ENCODE data around the gene FCRL4. TPM values are rescaled to one million over a fixed set of nuclear protein-coding genes. Genes with fewer than 3 reads are reported as not detected.

FCRL4 gene
- total RNA-seq, 1 experiment from 2014 or later = not detected

- Histone ChIP-seq H4K91ac (ENCODE audit: insufficient read length, low read depth, low read length) (no peak overlapping the region), H3K18ac (ENCODE audit: insufficient read length, low read depth, low read length) (no peak overlapping the region), H3K79me1 (ENCODE audit: insufficient read depth, low read depth, low read length, poor library complexity, severe bottlenecking) (no peaks in the 10 kb centered on the region), H3K9ac (ENCODE audit: extremely low read depth, insufficient read length, low read length) (no peak overlapping the region), H2BK12ac (ENCODE audit: insufficient read length, low read depth, low read length) (no peak overlapping the region), H3K9me3 (ENCODE audit: control insufficient read depth, low read depth, low read length) (no peaks in the 10 kb centered on the region), H3K4ac (ENCODE audit: low read depth, low read length) (no peak overlapping the region), H3K4me2 (ENCODE audit: insufficient read depth, insufficient read length, low read length) (no peak overlapping the region), H3K4me1 (ENCODE audit: insufficient read depth, low read length) (no peaks in the 10 kb centered on the region), H2AFZ (ENCODE audit: low read length) (no peak overlapping the region), H3K23me2 (ENCODE audit: insufficient read length, low read depth, low read length, poor library complexity, severe bottlenecking) (no peaks in the 10 kb centered on the region), H3K14ac (ENCODE audit: insufficient read depth, low read length) (no peak overlapping the region), H3K56ac (ENCODE audit: insufficient read length, low read depth, low read length) (no peak overlapping the region), H4K5ac (ENCODE audit: insufficient read length, low read depth, low read length) (no peak overlapping the region), H2BK15ac (ENCODE audit: low read depth, low read length) (no peak overlapping the region), H3T11ph (ENCODE audit: low read length) (no peak overlapping the region), H2BK120ac (ENCODE audit: low read depth, low read length, poor library complexity, severe bottlenecking) (no peak overlapping the region), H2AK5ac (ENCODE audit: insufficient read length, low read length) (no peak overlapping the region), H3K27me3 (ENCODE audit: insufficient read depth, low read length) (no peaks in the 10 kb centered on the region), H2BK5ac (ENCODE audit: insufficient read length, low read length) (no peak overlapping the region), H2BK20ac (ENCODE audit: low read depth, low read length, poor library complexity, severe bottlenecking) (no peak overlapping the region), H3K23ac (ENCODE audit: insufficient read length, low read depth, low read length) (no peak overlapping the region), H3K79me2 (ENCODE audit: insufficient read depth, low read length) (no peaks in the 10 kb centered on the region), H4K8ac (replicated peaks; ENCODE audit: insufficient read length, low read depth, low read length) (no peak overlapping the region), H3K27ac (ENCODE audit: insufficient read length, low read depth, low read length) (no peak overlapping the region), H4K20me1 (ENCODE audit: control insufficient read depth, insufficient read depth, insufficient read length) (no peaks in the 10 kb centered on the region)
- Mint-ChIP-seq H3K9me3 (no peaks in the 10 kb centered on the region), H3K27ac (no peak overlapping the region), H3K4me3 (no peak overlapping the region), H3K4me1 (peaks cover 4 to 9% of the 10 kb centered on the region in 2 experiments), H3K36me3 (ENCODE audit: insufficient read depth in 1 of 3, low read depth in 3 of 3) (no peaks in the 10 kb centered on the region), H3K27me3 (ENCODE audit: low read depth) (no peaks in the 10 kb centered on the region; the same call in 1 of the 2 replicates)
- TF ChIP-seq CTCF (conservative IDR thresholded peaks at IDR 0.05) = no peak
- DNase-seq = no peak
- no CpG with 5 or more reads among the region's 1 CpG for WGBS (ENCODE audit: extremely low coverage, insufficient read length, low lambda C conversion rate)
These were observed 17.1 kb downstream of the FCRL4 start for GRCh38 chr1:157580828-157581210.
